Inflammatory macrophage (primary cell): ENCODE data around the gene FAM20C.
"Not testable (repeated sequence)": the region's sequence is repeated elsewhere in the genome, so short reads cannot be mapped to it uniquely, and the experiment has no call there.

Experiments used
- DNase-seq, 2 donors: peaks; one replicate each; pipeline ENCODE4 v3.0.0-alpha.2; 2020 to 2022

FAM20C gene

DNA sequence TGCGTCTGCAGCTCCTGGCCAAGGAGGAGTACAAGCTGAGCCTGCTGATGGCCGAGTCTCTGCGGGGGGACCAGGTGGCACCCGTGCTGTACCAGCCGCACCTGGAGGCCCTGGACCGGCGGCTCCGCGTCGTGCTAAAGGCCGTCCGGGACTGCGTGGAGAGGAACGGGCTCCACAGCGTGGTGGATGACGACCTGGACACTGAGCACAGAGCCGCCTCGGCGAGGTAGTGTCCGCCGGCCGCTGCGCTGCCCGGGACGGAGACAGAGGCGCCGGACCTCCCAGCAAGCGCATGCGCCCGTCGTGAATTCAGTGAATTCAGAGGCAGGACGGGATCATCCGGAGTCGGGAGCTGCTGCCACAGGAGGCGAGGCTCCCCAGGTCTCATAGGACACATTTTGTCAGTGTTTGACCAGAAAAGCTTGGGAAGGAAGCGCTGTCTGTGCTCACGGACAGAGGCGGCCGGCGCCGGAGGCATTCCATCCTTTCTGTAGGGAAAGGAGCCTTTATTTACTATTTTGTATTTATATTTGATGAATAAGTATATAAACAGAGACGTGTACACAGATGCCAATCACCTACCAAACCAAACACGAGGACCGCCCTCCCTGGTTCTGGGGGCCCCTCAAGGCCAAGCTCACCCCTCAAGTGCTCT is 67.5 kb downstream of the FAM20C start:
- no peak for DNase-seq

DNA sequence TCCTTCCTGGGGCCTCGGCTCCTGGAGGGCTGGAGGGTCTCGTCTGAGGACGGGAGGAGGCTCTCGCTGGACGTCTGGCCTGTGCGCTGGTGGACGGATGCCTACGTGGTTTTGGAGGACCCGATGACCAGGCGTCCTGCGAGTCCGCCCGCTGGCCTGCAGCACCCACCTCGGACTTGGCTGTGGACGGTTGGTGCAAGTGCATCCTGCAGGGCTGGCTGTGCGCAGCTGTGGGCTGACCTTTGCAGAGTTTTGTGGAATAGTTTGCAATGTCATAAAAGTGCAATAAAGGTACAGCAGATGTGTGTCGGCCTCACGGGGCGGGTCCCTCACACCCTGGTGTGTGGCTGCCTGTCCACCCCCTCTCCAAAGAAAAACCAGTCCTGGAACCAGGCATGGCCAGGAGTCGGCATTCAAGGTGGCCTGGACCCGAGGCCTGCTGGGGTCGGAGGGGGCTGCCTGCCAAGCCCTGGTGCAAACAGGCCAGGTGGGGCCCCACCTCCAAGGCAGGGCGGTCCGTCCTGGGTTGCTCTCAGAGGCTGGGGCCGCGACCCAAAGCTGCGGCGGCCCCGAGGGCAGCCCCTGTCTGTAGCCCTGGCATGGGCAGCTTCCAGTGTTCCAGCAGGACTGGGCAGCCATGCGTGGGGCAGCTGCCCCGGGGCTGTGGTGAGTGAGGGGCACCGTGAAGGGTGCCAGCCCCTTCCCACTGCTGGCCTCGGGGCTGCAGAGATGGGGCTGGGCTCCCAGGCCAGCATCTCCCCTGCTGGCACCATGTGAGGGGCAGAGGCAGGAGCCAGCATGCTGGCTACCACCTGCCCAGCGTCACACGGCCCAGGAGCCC is 68.3 kb downstream of the FAM20C start:
- DNase-seq: no peak

DNA sequence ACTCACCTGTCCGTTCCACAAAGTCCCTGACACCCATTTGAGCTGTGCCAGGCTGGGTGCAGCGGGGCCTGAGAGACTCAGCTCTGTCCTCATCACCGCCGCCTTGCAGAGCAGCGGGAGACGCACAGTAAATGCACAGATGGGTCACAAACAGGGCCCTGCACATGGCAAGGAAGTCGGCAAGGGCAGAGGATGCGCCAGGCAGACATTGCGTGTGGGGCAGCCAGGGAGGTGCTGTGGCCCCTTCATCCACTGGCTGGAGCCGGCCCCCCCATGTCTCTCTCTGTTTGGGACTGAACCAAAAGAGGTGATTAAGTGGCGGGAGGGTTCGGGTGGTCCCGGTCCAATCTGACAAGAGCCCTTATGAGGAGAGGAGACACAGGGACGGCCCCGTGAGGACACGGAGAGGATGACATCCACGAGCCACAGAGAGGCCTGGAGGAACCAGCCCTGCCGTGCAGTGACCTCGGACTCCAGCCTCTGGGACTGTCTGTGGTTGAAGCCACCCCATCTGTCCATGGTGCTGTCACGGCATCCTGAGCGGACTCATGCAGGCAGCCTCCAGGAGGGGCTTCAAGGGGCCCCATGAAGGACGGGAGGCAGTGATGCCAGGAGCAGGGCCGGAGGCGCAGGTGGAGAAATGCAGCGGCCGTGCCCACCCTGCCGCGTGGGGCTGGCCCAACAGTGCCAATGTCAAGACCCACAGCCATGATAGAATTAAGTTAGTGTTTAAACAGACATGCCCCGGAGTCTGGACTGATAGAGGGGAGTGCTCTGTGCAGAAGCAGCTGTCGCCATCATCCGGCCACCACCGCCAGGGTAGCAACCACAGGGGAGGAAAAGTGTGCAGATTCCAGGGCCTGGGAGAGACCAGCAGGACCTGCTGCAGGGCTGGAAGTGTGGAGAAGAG is 69.2 kb downstream of the FAM20C start:
- no peak for DNase-seq

GRCh38 chr7:262251-262572 is 69.8 kb downstream of the FAM20C start:
- no peak for DNase-seq

DNA sequence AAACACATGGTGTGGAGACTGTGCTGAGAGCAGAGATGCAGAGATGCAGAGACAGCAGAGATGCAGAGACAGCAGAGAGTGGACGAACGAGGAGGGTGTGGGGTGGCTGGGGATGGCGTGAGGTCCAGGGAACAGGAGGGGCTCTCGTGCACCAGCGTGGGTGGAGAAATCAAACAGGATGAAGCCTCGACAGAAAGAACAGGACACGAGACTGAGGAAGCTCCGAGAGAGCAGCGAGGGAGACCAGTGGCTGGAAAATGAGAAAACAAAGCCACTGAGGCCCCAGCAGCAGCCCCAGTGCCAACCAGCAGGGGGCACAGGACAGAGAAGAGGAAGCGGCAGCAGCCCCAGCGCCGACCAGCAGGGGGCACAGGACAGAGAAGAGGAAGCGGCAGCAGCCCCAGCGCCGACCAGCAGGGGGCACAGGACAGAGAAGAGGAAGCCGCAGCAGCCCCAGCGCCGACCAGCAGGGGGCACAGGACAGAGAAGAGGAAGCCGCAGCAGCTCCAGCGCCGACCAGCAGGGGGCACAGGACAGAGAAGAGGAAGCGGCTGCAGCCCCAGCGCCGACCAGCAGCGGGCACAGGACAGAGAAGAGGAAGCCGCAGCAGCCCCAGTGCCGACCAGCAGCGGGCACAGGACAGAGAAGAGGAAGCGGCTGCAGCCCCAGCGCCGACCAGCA is 70.4 kb downstream of the FAM20C start:
- not testable (repeated sequence) for DNase-seq

- DNase-seq: peak in 1 of 2 donors; percentile 34
These were observed 71.3 kb downstream of the FAM20C start for GRCh38 chr7:263483-264351.

- no peak for DNase-seq
These were observed 72.3 kb downstream of the FAM20C start for GRCh38 chr7:264541-265191.

DNA sequence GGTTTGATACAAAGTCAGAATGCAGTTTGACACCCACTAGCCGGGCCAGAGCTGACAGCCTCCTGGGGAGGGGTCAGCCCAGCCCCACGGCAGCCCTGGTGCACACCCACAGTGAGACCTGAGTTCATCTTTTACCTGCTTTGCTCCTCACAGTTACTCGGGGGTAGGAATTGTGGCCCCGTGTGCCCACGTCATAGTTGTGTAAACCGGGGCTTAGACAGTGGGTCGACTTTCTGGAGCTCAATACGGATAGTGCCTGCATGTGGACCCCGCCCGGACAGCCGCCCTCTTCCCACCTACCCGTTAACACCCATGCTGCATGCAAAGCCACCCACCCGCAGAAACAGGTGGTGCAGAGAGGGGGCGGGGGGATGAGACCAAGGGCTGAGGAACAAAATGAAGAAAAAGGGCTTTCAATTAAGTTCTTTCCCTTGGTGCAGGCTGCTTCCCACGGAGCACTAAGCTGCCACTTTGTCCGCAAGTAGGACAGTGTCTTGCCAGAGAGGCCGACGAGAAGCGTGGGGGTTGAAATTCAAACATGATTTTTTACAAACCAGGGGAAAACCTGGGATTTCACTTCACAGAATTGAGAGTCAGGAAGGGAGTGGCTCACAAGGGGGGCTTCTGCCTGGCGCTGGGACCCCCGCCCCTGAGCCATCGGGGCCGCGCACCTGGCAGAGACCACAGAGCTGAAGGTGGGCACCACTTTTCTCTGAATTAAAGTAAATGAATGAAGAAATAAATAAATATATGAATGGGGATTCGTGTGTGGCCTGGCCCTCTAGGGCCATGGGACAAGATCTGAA is 73.0 kb downstream of the FAM20C start:
- no peak for DNase-seq

- DNase-seq: no peak
These were observed 73.9 kb downstream of the FAM20C start for GRCh38 chr7:265998-266850.

- DNase-seq: no peak
These were observed 74.8 kb downstream of the FAM20C start for GRCh38 chr7:266851-267840.

DNA sequence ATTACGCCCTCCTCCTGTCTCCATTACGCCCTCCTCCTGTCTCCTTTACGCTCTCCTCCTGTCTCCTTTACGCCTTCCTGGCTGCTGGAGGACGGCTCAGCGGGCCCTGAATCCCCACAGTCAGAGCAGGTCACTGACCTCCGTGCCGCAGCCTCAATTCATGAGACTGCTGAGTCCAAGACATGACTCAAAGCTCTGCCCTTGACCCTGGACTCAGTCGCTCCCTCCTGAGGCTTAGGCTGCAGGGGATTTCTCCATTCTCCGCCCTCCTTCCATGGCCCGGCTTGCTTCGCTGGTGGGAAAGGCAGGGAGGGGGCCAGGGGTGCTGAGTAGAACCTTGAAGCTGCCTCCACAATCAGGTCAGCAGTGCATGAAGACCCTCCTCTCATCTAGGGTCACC is 76.6 kb downstream of the FAM20C start:
- no peak for DNase-seq

- no peak for DNase-seq
These were observed 77.3 kb downstream of the FAM20C start for GRCh38 chr7:269721-270120.

DNA sequence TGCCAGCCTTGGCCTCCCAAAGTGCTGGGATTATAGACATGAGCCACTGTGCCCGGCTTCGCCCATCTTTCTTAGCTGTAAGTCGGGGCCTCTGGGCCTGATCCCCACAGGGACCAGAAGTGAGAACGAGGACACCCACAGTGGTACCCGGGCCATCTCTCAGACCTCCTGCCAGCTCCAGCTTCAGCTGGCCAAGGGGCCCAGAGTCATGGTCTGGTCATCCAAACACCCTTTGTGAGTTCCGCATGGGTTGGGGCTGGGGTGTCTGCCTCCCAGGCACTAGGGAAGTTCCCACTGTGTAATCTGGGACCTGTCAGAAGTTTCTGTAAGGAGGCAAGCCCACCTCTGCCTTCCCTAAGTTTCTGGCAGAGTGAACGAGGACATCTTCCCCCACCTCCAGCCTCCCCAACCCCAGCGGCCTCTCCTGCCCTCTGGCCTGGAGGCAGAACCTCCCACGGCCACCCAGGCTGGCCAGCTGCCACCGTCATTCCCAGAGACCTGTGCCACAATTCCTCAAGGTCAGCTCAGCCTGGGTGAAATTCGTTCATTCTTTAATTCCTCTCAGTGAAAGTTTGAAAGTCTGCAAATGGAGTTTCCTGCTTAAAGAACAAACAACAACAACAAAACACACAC is 78.1 kb downstream of the FAM20C start:
- no peak for DNase-seq

- DNase-seq: no peak
These were observed 79.1 kb downstream of the FAM20C start for GRCh38 chr7:271266-272107.

DNA sequence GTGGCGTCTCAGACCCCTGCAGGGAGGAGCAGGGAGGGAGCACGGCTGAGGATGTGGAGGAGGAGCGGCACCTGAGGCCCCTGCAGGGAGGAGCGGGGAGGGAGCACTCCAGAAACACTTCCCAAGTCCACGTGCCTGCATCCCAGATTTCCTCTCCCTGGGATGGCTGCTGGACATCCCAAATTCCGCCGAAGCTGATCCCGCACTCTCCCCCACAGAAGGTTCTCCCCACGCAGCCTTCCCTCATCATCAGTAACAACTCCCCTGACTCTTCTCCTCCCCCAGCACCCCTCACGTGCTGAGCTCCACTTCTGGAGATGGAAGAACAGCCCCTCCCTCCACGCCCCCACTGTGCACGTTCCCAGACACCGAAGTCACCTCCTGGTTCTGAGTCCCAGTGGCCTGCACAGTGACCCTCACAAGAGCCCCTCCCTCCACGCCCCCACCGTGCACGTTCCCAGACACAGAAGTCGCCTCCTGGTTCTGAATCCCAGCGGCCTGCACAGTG is 79.8 kb downstream of the FAM20C start:
- no peak for DNase-seq

GRCh38 chr7:272631-273030 is 80.3 kb downstream of the FAM20C start:
- no peak for DNase-seq
